Neural progenitor cell (in vitro differentiated cells): ENCODE data around the gene KCNH1. TPM values are rescaled to one million over a fixed set of nuclear protein-coding genes. Genes with fewer than 3 reads are reported as not detected.

Experiments used
- DNase-seq: peaks from one replicate; pipeline ENCODE4 v3.0.0-alpha.2; 2016; ENCODE audit warnings: low spot score
- H2AFZ ChIP-seq: fragments of 200-600 bp; sonication (generic); replicated peaks from 2 replicates; pipeline ENCODE4 v1.6.1; 2016; ENCODE audit warnings: antibody characterized with exemption
- H3F3A ChIP-seq: fragments of 200-600 bp; sonication (generic); 2 replicates; pipeline ENCODE4 v1.6.1; 2016; ENCODE audit warnings: antibody characterized with exemption, low read depth
- H3K27ac ChIP-seq: fragments of 200-600 bp; sonication (generic); 2 replicates; pipeline ENCODE4 v1.5.1; 2016; ENCODE audit warnings: mild to moderate bottlenecking
- H3K27me3 ChIP-seq: fragments of 200-600 bp; sonication (generic); 2 replicates; pipeline ENCODE4 v1.6.1; 2016; ENCODE audit warnings: mild to moderate bottlenecking, moderate library complexity
- H3K36me3 ChIP-seq: fragments of 200-600 bp; sonication (generic); 2 replicates; pipeline ENCODE4 v1.5.1; 2016
- H3K4me1 ChIP-seq: fragments of 200-600 bp; sonication (generic); 2 replicates; pipeline ENCODE4 v1.6.1; 2016; ENCODE audit warnings: mixed run types
- H3K4me2 ChIP-seq: fragments of 200-600 bp; sonication (generic); 2 replicates; pipeline ENCODE4 v1.6.1; 2016
- H3K4me3 ChIP-seq: fragments of 200-600 bp; sonication (generic); 2 replicates; pipeline ENCODE4 v1.5.1; 2016
- H3K79me2 ChIP-seq: fragments of 200-600 bp; sonication (generic); 2 replicates; pipeline ENCODE4 v1.6.1; 2016; ENCODE audit warnings: low read depth
- H3K9ac ChIP-seq: fragments of 200-600 bp; sonication (generic); 2 replicates; pipeline ENCODE4 v1.6.1; 2016
- H3K9me3 ChIP-seq: fragments of 200-600 bp; sonication (generic); 2 replicates; pipeline ENCODE4 v1.5.1; 2016; ENCODE audit warnings: low read depth
- H4K20me1 ChIP-seq: fragments of 200-600 bp; sonication (generic); 2 replicates; pipeline ENCODE4 v1.6.1; 2016; ENCODE audit warnings: low read depth
- H3K27ac Mint-ChIP-seq: 3 replicates; pipeline ENCODE4 v1.8.0; 2021; ENCODE audit warnings: mixed read lengths
- H3K27me3 Mint-ChIP-seq: 2 replicates; pipeline ENCODE4 v1.8.0; 2022; ENCODE audit warnings: low read depth, mild to moderate bottlenecking, inconsistent platforms, moderate library complexity, mixed read lengths; ENCODE audit not compliant: insufficient read depth
- H3K36me3 Mint-ChIP-seq: 3 replicates; pipeline ENCODE4 v1.8.0; 2021; ENCODE audit warnings: mixed read lengths
- H3K4me1 Mint-ChIP-seq: 3 replicates; pipeline ENCODE4 v1.8.0; 2021; ENCODE audit warnings: mixed read lengths
- H3K4me3 Mint-ChIP-seq: 3 replicates; pipeline ENCODE4 v1.8.0; 2021; ENCODE audit warnings: mild to moderate bottlenecking, moderate library complexity, mixed read lengths
- H3K9me3 Mint-ChIP-seq: 3 replicates; pipeline ENCODE4 v1.8.0; 2020; ENCODE audit warnings: mixed read lengths
- EZH2 ChIP-seq: fragments of 200-600 bp; sonication (generic); IDR thresholded peaks from 2 replicates; pipeline ENCODE4 v1.6.1; 2017; ENCODE audit warnings: antibody characterized with exemption, mild to moderate bottlenecking, moderate library complexity
- EZH2phosphoT487 ChIP-seq: fragments of 200-600 bp; sonication (generic); IDR thresholded peaks from 2 replicates; pipeline ENCODE4 v1.6.1; 2017; ENCODE audit warnings: antibody characterized with exemption
- total RNA-seq: library from RNA; depleted of rRNA; stranded (reverse); fragments of >200 nt; gene quantifications from 2 replicates; pipeline ENCODE4 v1.2.3, GENCODE V29; 2015; ENCODE audit warnings: low replicate concordance
- TF ChIP-seq, protein P1 (sequence below): fragments of 200-600 bp; sonication (generic); IDR thresholded peaks from 2 replicates; pipeline ENCODE4 v1.5.1; 2017; ENCODE audit warnings: antibody characterized with exemption, mild to moderate bottlenecking

The KCNH1 gene
- total RNA-seq, 1 donor from 2014 or later = 1.6 TPM

DNA sequence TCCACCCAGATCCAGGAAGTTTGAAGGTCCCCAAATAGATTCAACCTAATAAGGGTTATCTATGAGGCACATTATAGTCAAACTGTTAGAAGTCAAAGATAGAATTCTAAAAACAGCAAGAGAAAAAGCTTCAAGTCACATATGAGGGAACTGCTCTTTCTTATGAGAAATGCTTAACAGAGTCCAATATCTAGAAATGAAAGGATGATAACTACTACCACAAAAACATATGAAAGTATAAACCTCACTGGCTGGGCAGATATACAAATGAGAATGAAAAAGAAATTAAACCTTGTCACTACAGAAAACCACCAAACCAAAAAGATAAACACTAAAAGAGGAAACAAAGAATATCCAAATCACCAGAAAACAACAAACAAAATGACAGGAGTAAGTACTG is 201.8 kb downstream of the KCNH1 start:
- no peak for TF ChIP-seq EZH2
- no peak for TF ChIP-seq EZH2phosphoT487
- TF ChIP-seq, protein P1, sequence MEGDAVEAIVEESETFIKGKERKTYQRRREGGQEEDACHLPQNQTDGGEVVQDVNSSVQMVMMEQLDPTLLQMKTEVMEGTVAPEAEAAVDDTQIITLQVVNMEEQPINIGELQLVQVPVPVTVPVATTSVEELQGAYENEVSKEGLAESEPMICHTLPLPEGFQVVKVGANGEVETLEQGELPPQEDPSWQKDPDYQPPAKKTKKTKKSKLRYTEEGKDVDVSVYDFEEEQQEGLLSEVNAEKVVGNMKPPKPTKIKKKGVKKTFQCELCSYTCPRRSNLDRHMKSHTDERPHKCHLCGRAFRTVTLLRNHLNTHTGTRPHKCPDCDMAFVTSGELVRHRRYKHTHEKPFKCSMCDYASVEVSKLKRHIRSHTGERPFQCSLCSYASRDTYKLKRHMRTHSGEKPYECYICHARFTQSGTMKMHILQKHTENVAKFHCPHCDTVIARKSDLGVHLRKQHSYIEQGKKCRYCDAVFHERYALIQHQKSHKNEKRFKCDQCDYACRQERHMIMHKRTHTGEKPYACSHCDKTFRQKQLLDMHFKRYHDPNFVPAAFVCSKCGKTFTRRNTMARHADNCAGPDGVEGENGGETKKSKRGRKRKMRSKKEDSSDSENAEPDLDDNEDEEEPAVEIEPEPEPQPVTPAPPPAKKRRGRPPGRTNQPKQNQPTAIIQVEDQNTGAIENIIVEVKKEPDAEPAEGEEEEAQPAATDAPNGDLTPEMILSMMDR = no peak
- Mint-ChIP-seq H3K9me3 (peaks cover 11% of the 10 kb centered on the region), H3K27me3 (no peaks in the 10 kb centered on the region), H3K36me3 (no peaks in the 10 kb centered on the region), H3K27ac (no peak overlapping the region), H3K4me3 (no peak overlapping the region), H3K4me1 (no peaks in the 10 kb centered on the region)
- Histone ChIP-seq H3K79me2 (no peaks in the 10 kb centered on the region), H3K4me2 (no peak overlapping the region), H3K9me3 (peaks cover 4% of the 10 kb centered on the region), H3K4me1 (no peaks in the 10 kb centered on the region), H3K9ac (no peak overlapping the region), H3K27ac (no peak overlapping the region), H3K27me3 (no peaks in the 10 kb centered on the region), H3F3A (no peaks in the 10 kb centered on the region), H3K36me3 (no peaks in the 10 kb centered on the region), H2AFZ (no peak overlapping the region), H4K20me1 (no peaks in the 10 kb centered on the region), H3K4me3 (no peak overlapping the region)
- DNase-seq = no peak

DNA sequence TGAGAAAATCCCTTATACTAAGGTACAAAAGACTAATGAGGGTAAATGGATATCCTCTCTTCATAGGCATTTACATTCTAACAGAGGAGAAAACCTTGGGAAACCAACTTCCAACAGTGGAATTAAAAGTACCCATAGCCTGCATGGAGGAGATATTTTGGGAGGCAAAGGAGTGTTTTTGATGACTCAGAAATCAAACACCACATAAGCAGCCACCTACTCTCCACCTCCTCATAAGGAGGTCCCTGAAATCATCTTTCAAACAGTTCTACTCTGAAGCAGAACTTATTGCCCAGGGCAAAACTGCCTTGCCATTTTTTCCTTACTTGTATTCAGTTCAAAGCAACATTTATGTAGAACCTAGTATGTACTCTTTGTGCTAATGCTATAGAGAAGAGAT is 211.3 kb downstream of the KCNH1 start:
- H3K36me3 Mint-ChIP-seq = peaks cover 2% of the 10 kb centered on the region
- peaks cover 14% of the 10 kb centered on the region for H3K9me3 Mint-ChIP-seq
- no peak overlapping the region for H3K27ac Mint-ChIP-seq
- Histone ChIP-seq H3K4me1 (peaks cover 17% of the 10 kb centered on the region), H3K4me3 (no peak overlapping the region), H3K9ac (no peak overlapping the region), H3K9me3 (no peaks in the 10 kb centered on the region), H3K79me2 (no peaks in the 10 kb centered on the region), H3F3A (peaks cover 12% of the 10 kb centered on the region), H3K36me3 (no peaks in the 10 kb centered on the region), H2AFZ (no peak overlapping the region), H3K27me3 (no peaks in the 10 kb centered on the region), H4K20me1 (no peaks in the 10 kb centered on the region), H3K4me2 (no peak overlapping the region), H3K27ac (no peak overlapping the region)
- DNase-seq = no peak
- TF ChIP-seq EZH2 = no peak
- TF ChIP-seq, protein P1 = no peak
- no peak for TF ChIP-seq EZH2phosphoT487
- H3K27me3 Mint-ChIP-seq = no peaks in the 10 kb centered on the region
- H3K4me3 Mint-ChIP-seq = no peak overlapping the region
- peaks cover 6% of the 10 kb centered on the region for H3K4me1 Mint-ChIP-seq

DNA sequence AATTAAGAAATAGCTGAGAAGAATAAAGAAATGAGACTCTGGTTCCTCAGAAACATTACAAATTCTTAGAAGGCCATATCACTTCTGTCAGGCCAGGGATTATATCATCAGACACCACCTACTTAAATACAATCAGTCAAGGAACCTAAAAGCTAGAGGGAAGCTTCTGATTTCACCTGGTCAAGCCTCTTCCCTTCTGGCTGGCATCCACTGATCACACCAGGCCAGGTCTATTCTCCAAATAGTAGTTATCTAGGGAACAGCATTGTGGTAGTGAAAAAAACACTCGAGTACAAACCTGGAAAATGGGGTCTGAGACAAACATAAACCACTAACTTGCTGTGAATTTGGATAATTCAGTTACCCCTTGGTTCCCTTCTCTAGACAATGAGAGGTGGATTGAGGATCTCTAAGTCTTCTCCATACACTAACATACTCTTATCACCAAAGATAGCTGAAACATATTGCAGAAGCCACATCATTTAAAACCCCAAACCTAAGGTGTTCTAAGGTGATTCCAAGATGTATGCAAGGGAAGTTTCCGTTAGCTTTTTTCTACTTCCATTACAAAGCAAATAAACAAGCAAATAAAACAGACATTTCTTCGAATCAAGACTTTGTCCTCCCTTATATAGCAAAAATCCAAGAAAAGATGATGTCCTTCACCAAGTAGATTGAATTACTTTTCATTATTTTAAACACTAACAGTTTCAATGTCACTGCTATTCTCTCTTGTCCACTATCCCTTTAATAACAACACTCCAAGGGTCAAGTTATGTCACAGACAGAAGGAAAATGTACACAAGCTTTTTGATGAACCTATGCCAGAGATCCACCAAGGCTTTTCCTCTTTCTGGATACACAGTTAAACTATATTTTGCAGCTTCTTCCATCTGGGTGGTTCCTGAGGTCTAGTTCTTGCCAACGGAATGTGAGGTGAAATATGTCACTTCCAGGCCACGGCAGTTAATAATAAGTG is 212.9 kb downstream of the KCNH1 start:
- no peak for DNase-seq
- no peak overlapping the region for H3K4me2 ChIP-seq
- H2AFZ ChIP-seq = no peak overlapping the region
- H3K4me1 Mint-ChIP-seq = peaks cover 8% of the 10 kb centered on the region
- H3K27ac ChIP-seq = no peak overlapping the region
- no peaks in the 10 kb centered on the region for H3K79me2 ChIP-seq
- no peaks in the 10 kb centered on the region for H3K9me3 ChIP-seq
- no peak overlapping the region for H3K9ac ChIP-seq
- H3K36me3 Mint-ChIP-seq = no peaks in the 10 kb centered on the region
- H3K4me3 ChIP-seq = no peak overlapping the region
- no peaks in the 10 kb centered on the region for H4K20me1 ChIP-seq
- no peaks in the 10 kb centered on the region for H3K27me3 ChIP-seq
- H3K9me3 Mint-ChIP-seq = no peaks in the 10 kb centered on the region
- peaks cover 24% of the 10 kb centered on the region for H3K4me1 ChIP-seq
- peaks cover 20% of the 10 kb centered on the region for H3F3A ChIP-seq
- no peaks in the 10 kb centered on the region for H3K27me3 Mint-ChIP-seq
- no peak for TF ChIP-seq EZH2
- TF ChIP-seq EZH2phosphoT487 = no peak
- TF ChIP-seq, protein P1 = no peak
- no peak overlapping the region for H3K27ac Mint-ChIP-seq
- no peaks in the 10 kb centered on the region for H3K36me3 ChIP-seq
- no peak overlapping the region for H3K4me3 Mint-ChIP-seq
